ENCODE data around the gene CACNG1. TPM values are rescaled to one million over a fixed set of nuclear protein-coding genes. Genes with fewer than 3 reads are reported as not detected.

CACNG1 gene
- total RNA-seq, 1 experiment from 2014 or later, result not detected

- no peak for TF ChIP-seq CTCF (IDR thresholded peaks at IDR 0.05; ENCODE audit: unreplicated experiment)
- intact Hi-C loops (cut with micrococcal nuclease), result no loop called here
- DNase-seq (ENCODE audit: unreplicated experiment), result no peak
- Mint-ChIP-seq H3K27ac (ENCODE audit: low read depth, unreplicated experiment) (no peak overlapping the region), H3K4me3 (ENCODE audit: unreplicated experiment) (no peak overlapping the region), H3K4me1 (ENCODE audit: insufficient read depth, unreplicated experiment) (no peaks in the 10 kb centered on the region), H3K9me3 (ENCODE audit: unreplicated experiment) (no peaks in the 10 kb centered on the region), H3K36me3 (ENCODE audit: insufficient read depth, unreplicated experiment) (no peaks in the 10 kb centered on the region), H3K27me3 (ENCODE audit: insufficient read depth, unreplicated experiment) (peaks cover 6% of the 10 kb centered on the region)
- BruUV-seq (replicated peaks), result no TSS peak
- POLR2A ChIA-PET, result no interaction called here
- CTCF ChIA-PET, result no interaction called here
Measured at GRCh38 chr17:67017910-67018309, 26.4 kb upstream of the CACNG1 start.

- Mint-ChIP-seq H3K27ac (ENCODE audit: low read depth, unreplicated experiment) (no peak overlapping the region), H3K36me3 (ENCODE audit: insufficient read depth, unreplicated experiment) (no peaks in the 10 kb centered on the region), H3K4me1 (ENCODE audit: insufficient read depth, unreplicated experiment) (no peaks in the 10 kb centered on the region), H3K4me3 (ENCODE audit: unreplicated experiment) (no peak overlapping the region), H3K9me3 (ENCODE audit: unreplicated experiment) (no peaks in the 10 kb centered on the region), H3K27me3 (ENCODE audit: insufficient read depth, unreplicated experiment) (no peaks in the 10 kb centered on the region)
- POLR2A ChIA-PET, result no interaction called here
- TF ChIP-seq CTCF (IDR thresholded peaks at IDR 0.05; ENCODE audit: unreplicated experiment), result no peak
- CTCF ChIA-PET, result interaction anchor here (1.0 kb wide), 1 partner anchor 10 kb away, joined by 4 read pairs; no protein-coding TSS in a partner anchor
- intact Hi-C loops (cut with micrococcal nuclease), result no loop called here
- BruUV-seq (replicated peaks), result no TSS peak
- DNase-seq (ENCODE audit: unreplicated experiment), result peak; percentile 17
Measured at GRCh38 chr17:67018471-67019434, 25.6 kb upstream of the CACNG1 start.

GRCh38 chr17:67019809-67020208, 24.5 kb upstream of the CACNG1 start:
- no TSS peak for BruUV-seq (replicated peaks)
- POLR2A ChIA-PET, result no interaction called here
- no peak for DNase-seq (ENCODE audit: unreplicated experiment)
- no peaks in the 10 kb centered on the region for H3K9me3 Mint-ChIP-seq (ENCODE audit: unreplicated experiment)
- H3K27me3 Mint-ChIP-seq (ENCODE audit: insufficient read depth, unreplicated experiment), result no peaks in the 10 kb centered on the region
- no peaks in the 10 kb centered on the region for H3K36me3 Mint-ChIP-seq (ENCODE audit: insufficient read depth, unreplicated experiment)
- no peak overlapping the region for H3K4me3 Mint-ChIP-seq (ENCODE audit: unreplicated experiment)
- intact Hi-C loops (cut with micrococcal nuclease), result no loop called here
- TF ChIP-seq CTCF (IDR thresholded peaks at IDR 0.05; ENCODE audit: unreplicated experiment), result no peak
- H3K27ac Mint-ChIP-seq (ENCODE audit: low read depth, unreplicated experiment), result no peak overlapping the region
- CTCF ChIA-PET, result no interaction called here
- no peaks in the 10 kb centered on the region for H3K4me1 Mint-ChIP-seq (ENCODE audit: insufficient read depth, unreplicated experiment)

- H3K27ac Mint-ChIP-seq (ENCODE audit: low read depth, unreplicated experiment), result no peak overlapping the region
- BruUV-seq (replicated peaks), result no TSS peak
Measured at GRCh38 chr17:67020293-67020766, 24.0 kb upstream of the CACNG1 start.

More at GRCh38 chr17:67020293-67020766, 24.0 kb upstream of the CACNG1 start:
- no peak for DNase-seq (ENCODE audit: unreplicated experiment)
- Mint-ChIP-seq H3K36me3 (ENCODE audit: insufficient read depth, unreplicated experiment) (no peaks in the 10 kb centered on the region), H3K9me3 (ENCODE audit: unreplicated experiment) (no peaks in the 10 kb centered on the region), H3K4me3 (ENCODE audit: unreplicated experiment) (no peak overlapping the region), H3K4me1 (ENCODE audit: insufficient read depth, unreplicated experiment) (no peaks in the 10 kb centered on the region), H3K27me3 (ENCODE audit: insufficient read depth, unreplicated experiment) (no peaks in the 10 kb centered on the region)
- TF ChIP-seq CTCF (IDR thresholded peaks at IDR 0.05; ENCODE audit: unreplicated experiment), result no peak
- POLR2A ChIA-PET, result no interaction called here
- CTCF ChIA-PET, result no interaction called here
- intact Hi-C loops (cut with micrococcal nuclease), result no loop called here

Data from MCF 10A (cell line).